ENCODE data around the gene ACBD4. TPM values are rescaled to one million over a fixed set of nuclear protein-coding genes. Genes with fewer than 3 reads are reported as not detected.

ACBD4 gene
- total RNA-seq, 4 donors from 2014 or later = 24.9 to 96.1 (median 38.6) TPM

- no peaks in the 10 kb centered on the region for H3K9me3 ChIP-seq
- H3K4me3 ChIP-seq = no peak overlapping the region
- H3K36me3 ChIP-seq = peaks cover 0 to 68% (median 26%) of the 10 kb centered on the region in 4 donors
- no peaks in the 10 kb centered on the region for H3K27me3 ChIP-seq
- in situ Hi-C loops (cut with MboI; ENCODE audit: low pct_ligation_motif_present in 1 of 4, low pct_unique_long_range_greater_than_20kb in 1 of 4, low sequenced_read_pairs in 3 of 4) (loop anchor here in 2 of 4 donors (10.0 kb wide), 2 partner anchors 177 to 187 kb away; partner anchors contain the start of gene GFAP (in 1 of the 2)), intact Hi-C loops (cut with DNase I; ENCODE audit: low total_unique reads) (loop anchor here (10.0 kb wide), 1 partner anchor 177 kb away; no protein-coding TSS in a partner anchor)
- no peak for DNase-seq
- H3K4me1 ChIP-seq = peaks cover 5 to 8% (median 7%) of the 10 kb centered on the region in 4 donors
- WGBS, 2 donors (ENCODE audit: low coverage in 1 of 2) = 83 to 93% methylated on average over 6 to 9 of the region's 9 CpGs
- peak overlapping the region in 1 of 4 donors; percentile 28 for H3K27ac ChIP-seq
- no peak for TF ChIP-seq POLR2AphosphoS5 (IDR thresholded peaks at IDR 0.05)
- TF ChIP-seq POLR2A (IDR thresholded peaks at IDR 0.05) = no peak
- no peak for TF ChIP-seq EP300 (IDR thresholded peaks at IDR 0.05; ENCODE audit: low read depth)
- no peak for TF ChIP-seq CTCF (IDR thresholded peaks at IDR 0.05)
Observed at GRCh38 chr17:45101546-45101882, 34.0 kb upstream of the ACBD4 start.

GRCh38 chr17:45101883-45102811 lies 33.3 kb upstream of the ACBD4 start:
- H3K4me3 ChIP-seq = no peak overlapping the region
- in situ Hi-C loops (cut with MboI; ENCODE audit: low pct_ligation_motif_present in 1 of 4, low pct_unique_long_range_greater_than_20kb in 1 of 4, low sequenced_read_pairs in 3 of 4) = loop anchor here in 2 of 4 donors (10.0 kb wide), 2 partner anchors 177 to 187 kb away; partner anchors contain the start of gene GFAP (in 1 of the 2)
- TF ChIP-seq POLR2A (IDR thresholded peaks at IDR 0.05) = no peak
- TF ChIP-seq CTCF (IDR thresholded peaks at IDR 0.05) = no peak
- TF ChIP-seq EP300 (IDR thresholded peaks at IDR 0.05; ENCODE audit: low read depth) = no peak
- TF ChIP-seq POLR2AphosphoS5 (IDR thresholded peaks at IDR 0.05) = no peak
- peaks cover 5 to 8% (median 7%) of the 10 kb centered on the region in 4 donors for H3K4me1 ChIP-seq
- peak overlapping the region in 1 of 4 donors; percentile 28 for H3K27ac ChIP-seq
- WGBS, 2 donors (ENCODE audit: low coverage in 1 of 2) = 88% methylated on average over 12 of the region's 12 CpGs; no CpG with 5 or more reads in 1 of the 2 donors
- H3K36me3 ChIP-seq = peaks cover 0 to 61% (median 24%) of the 10 kb centered on the region in 4 donors
- no peaks in the 10 kb centered on the region for H3K27me3 ChIP-seq
- intact Hi-C loops (cut with DNase I; ENCODE audit: low total_unique reads) = loop anchor here (10.0 kb wide), 1 partner anchor 177 kb away; no protein-coding TSS in a partner anchor
- no peaks in the 10 kb centered on the region for H3K9me3 ChIP-seq
- no peak for DNase-seq

GRCh38 chr17:45102856-45103255 lies 32.6 kb upstream of the ACBD4 start:
- WGBS, 2 donors (ENCODE audit: low coverage in 1 of 2) = 95% methylated on average over 9 of the region's 9 CpGs; no CpG with 5 or more reads in 1 of the 2 donors
- H3K27me3 ChIP-seq = no peaks in the 10 kb centered on the region
- no peak for DNase-seq
- H3K4me1 ChIP-seq = peaks cover 5 to 8% (median 7%) of the 10 kb centered on the region in 4 donors
- in situ Hi-C loops (cut with MboI; ENCODE audit: low pct_ligation_motif_present in 1 of 4, low pct_unique_long_range_greater_than_20kb in 1 of 4, low sequenced_read_pairs in 3 of 4) = loop anchor here in 2 of 4 donors (10.0 kb wide), 2 partner anchors 178 to 188 kb away; partner anchors contain the start of gene GFAP (in 1 of the 2)
- H3K4me3 ChIP-seq = no peak overlapping the region
- TF ChIP-seq POLR2A (IDR thresholded peaks at IDR 0.05) (no peak), POLR2AphosphoS5 (IDR thresholded peaks at IDR 0.05) (no peak), CTCF (IDR thresholded peaks at IDR 0.05) (no peak), EP300 (IDR thresholded peaks at IDR 0.05; ENCODE audit: low read depth) (no peak)
- intact Hi-C loops (cut with DNase I; ENCODE audit: low total_unique reads) = loop anchor here (10.0 kb wide), 1 partner anchor 178 kb away; no protein-coding TSS in a partner anchor
- no peaks in the 10 kb centered on the region for H3K9me3 ChIP-seq
- H3K36me3 ChIP-seq = peaks cover 0 to 54% (median 23%) of the 10 kb centered on the region in 4 donors
- no peak overlapping the region for H3K27ac ChIP-seq

- Histone ChIP-seq H3K36me3 (peaks cover 0 to 49% (median 21%) of the 10 kb centered on the region in 4 donors), H3K9me3 (no peaks in the 10 kb centered on the region), H3K27ac (no peak overlapping the region), H3K4me1 (peaks cover 5 to 7% (median 7%) of the 10 kb centered on the region in 4 donors), H3K4me3 (no peak overlapping the region), H3K27me3 (no peaks in the 10 kb centered on the region)
- TF ChIP-seq POLR2A (IDR thresholded peaks at IDR 0.05) = no peak
- no peak for TF ChIP-seq CTCF (IDR thresholded peaks at IDR 0.05)
- no peak for TF ChIP-seq EP300 (IDR thresholded peaks at IDR 0.05; ENCODE audit: low read depth)
- no peak for TF ChIP-seq POLR2AphosphoS5 (IDR thresholded peaks at IDR 0.05)
- no peak for DNase-seq
- intact Hi-C loops (cut with DNase I; ENCODE audit: low total_unique reads) = loop anchor here (10.0 kb wide), 1 partner anchor 179 kb away; no protein-coding TSS in a partner anchor
- in situ Hi-C loops (cut with MboI; ENCODE audit: low pct_ligation_motif_present in 1 of 4, low pct_unique_long_range_greater_than_20kb in 1 of 4, low sequenced_read_pairs in 3 of 4) = loop anchor here in 2 of 4 donors (10.0 kb wide), 2 partner anchors 179 to 189 kb away; partner anchors contain the start of gene GFAP (in 1 of the 2)
- 84% methylated on average over 9 of the region's 9 CpGs; no CpG with 5 or more reads in 1 of the 2 donors for WGBS, 2 donors (ENCODE audit: low coverage in 1 of 2)
Observed at GRCh38 chr17:45103269-45103795, 32.2 kb upstream of the ACBD4 start.

Data from transverse colon (tissue), 4 donors.